IMR-90 (cell line): Measurements from ENCODE around the gene MTREX. TPM values are rescaled to one million over a fixed set of nuclear protein-coding genes. Genes with fewer than 3 reads are reported as not detected.

Experiments
- ATAC-seq: fragments of 200-7000 bp; cut with Tn5 transposase; 2 replicates; pipeline ENCODE4 v1.9.1; 2020; ENCODE audit warnings: low read depth, mild to moderate bottlenecking, moderate library complexity
- BruUV-seq: library from RNA; stranded (reverse); fragments of 400-500 nt; replicated peaks from 2 replicates; lab custom pipeline; 2021; lab: Mats Ljungman, UMichigan
- CTCF ChIA-PET: fragments of 300-600 bp; formaldehyde crosslinking; extraction: SDS; loops from one replicate; lab custom pipeline; 2021; ENCODE audit warnings: antibody characterized with exemption; lab: Yijun Ruan, JAX
- POLR2A ChIA-PET: fragments of 300-600 bp; sonication (Branson Sonifier 250); formaldehyde crosslinking; loops from one replicate; lab custom pipeline; 2022; ENCODE audit warnings: antibody characterized with exemption; ENCODE audit not compliant: unreplicated experiment; lab: Charles Lee
- DNase-seq: peaks from one replicate; pipeline ENCODE4 v3.0.0; 2013
- H2AFZ ChIP-seq: replicated peaks from 2 replicates; pipeline ENCODE3; 2013; ENCODE audit warnings: low read length, mild to moderate bottlenecking; ENCODE audit not compliant: poor library complexity
- H2AK5ac ChIP-seq: 2 replicates; pipeline ENCODE4 v1.6.1; 2013; ENCODE audit warnings: low read depth, low read length, inconsistent platforms
- H2AK9ac ChIP-seq: replicated peaks from 2 replicates; pipeline ENCODE3; 2013; ENCODE audit warnings: mild to moderate bottlenecking, low read depth, low read length, moderate library complexity; ENCODE audit not compliant: poor library complexity
- H2BK120ac ChIP-seq: 2 replicates; pipeline ENCODE4 v1.6.1; 2013; ENCODE audit warnings: low read depth, low read length, inconsistent platforms
- H2BK15ac ChIP-seq: 3 replicates; pipeline ENCODE4 v1.6.1; 2013; ENCODE audit warnings: low read depth, low read length, inconsistent platforms
- H2BK20ac ChIP-seq: 2 replicates; pipeline ENCODE4 v1.6.1; 2013; ENCODE audit warnings: low read depth, mild to moderate bottlenecking, inconsistent platforms, low read length, moderate library complexity
- H2BK5ac ChIP-seq: 2 replicates; pipeline ENCODE4 v1.6.1; 2013; ENCODE audit warnings: mild to moderate bottlenecking, low read depth, low read length, inconsistent platforms; ENCODE audit not compliant: poor library complexity, severe bottlenecking
- H3K14ac ChIP-seq: replicated peaks from 2 replicates; pipeline ENCODE4 v1.6.1; 2013; ENCODE audit warnings: low read depth, low read length, inconsistent platforms
- H3K18ac ChIP-seq: 2 replicates; pipeline ENCODE4 v1.6.1; 2013; ENCODE audit warnings: low read depth, low read length, control low read depth
- H3K23ac ChIP-seq: 2 replicates; pipeline ENCODE4 v1.6.1; 2013; ENCODE audit warnings: low read depth, low read length, inconsistent platforms
- H3K27ac ChIP-seq: 2 replicates; pipeline ENCODE4 v1.5.1; 2013; ENCODE audit warnings: mild to moderate bottlenecking, control low read depth, low read length; ENCODE audit not compliant: insufficient read depth
- H3K27me3 ChIP-seq: 2 replicates; pipeline ENCODE4 v1.6.1; 2013; ENCODE audit warnings: low read length; ENCODE audit not compliant: control insufficient read depth, insufficient read depth
- H3K36me3 ChIP-seq: 2 replicates; pipeline ENCODE4 v1.6.1; 2013; ENCODE audit warnings: low read length, mixed read lengths; ENCODE audit not compliant: control insufficient read depth, insufficient read depth
- H3K4ac ChIP-seq: 2 replicates; pipeline ENCODE4 v1.6.1; 2013; ENCODE audit warnings: low read depth, low read length, inconsistent platforms
- H3K4me1 ChIP-seq: 2 replicates; pipeline ENCODE4 v1.6.1; 2013; ENCODE audit warnings: low read length, mixed read lengths; ENCODE audit not compliant: control insufficient read depth, insufficient read depth
- H3K4me2 ChIP-seq: 2 replicates; pipeline ENCODE4 v1.6.1; 2013; ENCODE audit warnings: low read depth, mild to moderate bottlenecking, control low read depth, low read length, moderate library complexity
- H3K4me3 ChIP-seq: 2 replicates; pipeline ENCODE4 v1.5.1; 2013; ENCODE audit warnings: low read depth, mild to moderate bottlenecking, control low read depth, low read length, moderate library complexity; ENCODE audit not compliant: insufficient read depth
- H3K56ac ChIP-seq: 2 replicates; pipeline ENCODE4 v1.6.1; 2013; ENCODE audit warnings: low read length, inconsistent platforms; ENCODE audit not compliant: insufficient read depth; ENCODE audit errors: extremely low read depth
- H3K79me1 ChIP-seq, 2 experiments: 2 replicates each; pipeline ENCODE4 v1.6.1; 2013; ENCODE audit warnings: low read length in 2 of 2, inconsistent platforms in 1 of 2, low read depth in 1 of 2
- H3K9ac ChIP-seq: 2 replicates; pipeline ENCODE4 v1.6.1; 2013; ENCODE audit warnings: low read depth, low read length, control low read depth
- H3K9me1 ChIP-seq: 2 replicates; pipeline ENCODE4 v1.6.1; 2013; ENCODE audit warnings: low read length, inconsistent platforms; ENCODE audit not compliant: insufficient read depth
- H3K9me3 ChIP-seq: 2 replicates; pipeline ENCODE4 v1.6.1; 2013; ENCODE audit warnings: low read length; ENCODE audit not compliant: control insufficient read depth, insufficient read depth
- H4K20me1 ChIP-seq: 2 replicates; pipeline ENCODE4 v1.6.1; 2013; ENCODE audit warnings: low read length, inconsistent platforms; ENCODE audit not compliant: insufficient read depth
- H4K5ac ChIP-seq: 2 replicates; pipeline ENCODE4 v1.6.1; 2013; ENCODE audit warnings: mild to moderate bottlenecking, low read depth, low read length, control low read depth
- H4K8ac ChIP-seq, 2 experiments: 2 replicates each; pipeline ENCODE4 v1.6.1; 2013; ENCODE audit warnings: low read depth in 2 of 2, low read length in 2 of 2, control low read depth in 1 of 2, inconsistent platforms in 1 of 2
- H4K91ac ChIP-seq: 2 replicates; pipeline ENCODE4 v1.6.1; 2013; ENCODE audit warnings: low read depth, low read length, inconsistent platforms; ENCODE audit not compliant: insufficient read depth
- BHLHE40 ChIP-seq: fragments of 150-350 bp; IDR thresholded peaks from 2 replicates; pipeline ENCODE4 v1.6.1; 2016; ENCODE audit warnings: mild to moderate bottlenecking, low read depth, low read length
- CEBPB ChIP-seq: IDR thresholded peaks from 2 replicates; pipeline ENCODE4 v1.6.1; 2012; ENCODE audit warnings: low read depth, low read length, improper control_type of control experiment
- CHD1 ChIP-seq: IDR thresholded peaks from 2 replicates; pipeline ENCODE4 v1.6.1; 2012; ENCODE audit warnings: low read depth, low read length, improper control_type of control experiment
- CTCF ChIP-seq: conservative IDR thresholded peaks from 2 replicates; pipeline ENCODE4 v1.5.1; 2012; ENCODE audit warnings: mild to moderate bottlenecking, low read depth, low read length, improper control_type of control experiment
- ELK1 ChIP-seq: fragments of 150-350 bp; IDR thresholded peaks from 2 replicates; pipeline ENCODE4 v1.6.1; 2016; ENCODE audit warnings: low read depth, mild to moderate bottlenecking, low read length, moderate library complexity, borderline replicate concordance
- FOS ChIP-seq: fragments of 150-350 bp; IDR thresholded peaks from 2 replicates; pipeline ENCODE4 v1.6.1; 2016; ENCODE audit warnings: low read depth, low read length
- MAFK ChIP-seq: IDR thresholded peaks from 2 replicates; pipeline ENCODE4 v1.6.1; 2012; ENCODE audit warnings: low read depth, low read length, improper control_type of control experiment
- MAZ ChIP-seq: IDR thresholded peaks from 2 replicates; pipeline ENCODE4 v1.6.1; 2012; ENCODE audit warnings: low read depth, mild to moderate bottlenecking, low read length, improper control_type of control experiment, moderate library complexity, borderline replicate concordance
- MXI1 ChIP-seq: IDR thresholded peaks from 2 replicates; pipeline ENCODE4 v1.6.1; 2012; ENCODE audit warnings: low read depth, mild to moderate bottlenecking, low read length, moderate library complexity, borderline replicate concordance
- NFE2L2 ChIP-seq: fragments of 150-350 bp; IDR thresholded peaks from 2 replicates; pipeline ENCODE4 v1.6.1; 2016; ENCODE audit warnings: low read depth, mild to moderate bottlenecking, low read length
- POLR2A ChIP-seq: IDR thresholded peaks from 2 replicates; pipeline ENCODE4 v1.6.1; 2012; ENCODE audit warnings: mild to moderate bottlenecking, low read depth, low read length
- RAD21 ChIP-seq: IDR thresholded peaks from 2 replicates; pipeline ENCODE4 v1.6.1; 2012; ENCODE audit warnings: low read length, improper control_type of control experiment
- RCOR1 ChIP-seq: IDR thresholded peaks from 2 replicates; pipeline ENCODE4 v1.6.1; 2012; ENCODE audit warnings: mild to moderate bottlenecking, low read length, improper control_type of control experiment; ENCODE audit not compliant: insufficient replicate concordance
- RFX5 ChIP-seq: IDR thresholded peaks from 2 replicates; pipeline ENCODE4 v1.8.0; 2012; ENCODE audit warnings: low read depth, mild to moderate bottlenecking, low read length, moderate library complexity
- SMC3 ChIP-seq: fragments of 150-350 bp; IDR thresholded peaks from 2 replicates; pipeline ENCODE4 v1.6.1; 2016; ENCODE audit warnings: low read depth, mild to moderate bottlenecking, antibody characterized with exemption, low read length, moderate library complexity
- USF2 ChIP-seq: fragments of 150-350 bp; IDR thresholded peaks from 2 replicates; pipeline ENCODE4 v1.6.1; 2017; ENCODE audit warnings: mild to moderate bottlenecking, antibody characterized with exemption, low read length, low read depth
- WGBS, 2 experiments: methylation state at CpG; one replicate each; pipeline versions ENCODE4 v1.1.5 to v1.1.7; 2013; ENCODE audit warnings: missing lambda C conversion rate in 2 of 2; ENCODE audit not compliant: insufficient read length in 1 of 2; ENCODE audit errors: extremely low coverage in 2 of 2; 5-methylcytosine and 5-hydroxymethylcytosine counted together
- dilution Hi-C: fragments of 300-500 bp; cut with HindIII; formaldehyde crosslinking; loops from one replicate; pipeline ENCODE4 v1.14.3; 2018; ENCODE audit warnings: low sequenced_read_pairs; ENCODE audit not compliant: unreplicated experiment
- in situ Hi-C: fragments of 300-500 bp; cut with MboI; formaldehyde crosslinking; loops from 3 replicates; pipeline ENCODE4 v1.14.3; 2019; ENCODE audit warnings: low sequenced_read_pairs, inconsistent platforms, mixed read lengths
- intact Hi-C: fragments of 100-400 bp; cut with micrococcal nuclease; formaldehyde crosslinking; loops from 2 replicates; pipeline ENCODE4 v1.10.0; 2022
- polyA plus RNA-seq, 3 experiments: library from polyadenylated mRNA; depleted of rRNA; stranded (reverse); fragments of >200 nt; gene quantifications; 2 replicates each; pipeline ENCODE4 v1.2.3, GENCODE V29; 2012; ENCODE audit warnings: low replicate concordance in 1 of 3
- total RNA-seq: library from RNA; depleted of rRNA; stranded (reverse); fragments of >200 nt; gene quantifications from 2 replicates; pipeline ENCODE4 v1.2.3, GENCODE V29; 2012

Gene MTREX
- total and polyA plus RNA-seq, 2 of the 4 experiments (the other 2 are of a cell fraction), result 22.1 to 33.2 TPM

GRCh38 chr5:55454282-55454681, 146.5 kb downstream of the MTREX start:
- Histone ChIP-seq H3K4me2 (no peak overlapping the region), H2BK20ac (no peak overlapping the region)

More at GRCh38 chr5:55454282-55454681, 146.5 kb downstream of the MTREX start:
- H3K79me1 ChIP-seq, result peaks cover 3 to 11% of the 10 kb centered on the region in 2 experiments; a peak in 2 of 4 replicates
- H3K27me3 ChIP-seq, result no peaks in the 10 kb centered on the region
- no peak overlapping the region for H2BK5ac ChIP-seq
- H2AFZ ChIP-seq, result no peak overlapping the region
- intact Hi-C loops (no loop called here), dilution Hi-C loops (no loop called here), in situ Hi-C loops (no loop called here)
- no peak overlapping the region for H3K56ac ChIP-seq
- H3K23ac ChIP-seq, result no peak overlapping the region
- peaks cover 3% of the 10 kb centered on the region; the same call in 1 of the 2 replicates for H4K20me1 ChIP-seq
- no peaks in the 10 kb centered on the region for H3K36me3 ChIP-seq
- H2BK120ac ChIP-seq, result no peak overlapping the region
- ChIA-PET CTCF (interaction anchor here (1.1 kb wide), 1 partner anchor 15 kb away, joined by 4 read pairs; no protein-coding TSS in a partner anchor), POLR2A (no interaction called here)
- H3K18ac ChIP-seq, result no peak overlapping the region
- no peak overlapping the region for H4K8ac ChIP-seq
- ATAC-seq, result no peak
- DNase-seq, result no peak
- peaks cover 3% of the 10 kb centered on the region; the same call in 1 of the 2 replicates for H3K4me1 ChIP-seq
- WGBS, 2 experiments, result 67% methylated on average over 1 of the region's 2 CpGs; no CpG with 5 or more reads in 1 of the 2 experiments
- H3K4me3 ChIP-seq, result no peak overlapping the region
- TF ChIP-seq NFE2L2 (no peak), RCOR1 (no peak), BHLHE40 (no peak), POLR2A (no peak), MXI1 (no peak), RFX5 (no peak), ELK1 (no peak), MAZ (no peak), MAFK (no peak), SMC3 (no peak), FOS (no peak), RAD21 (no peak), USF2 (no peak), CEBPB (no peak), CTCF (no peak), CHD1 (no peak)
- no TSS peak for BruUV-seq
- H4K91ac ChIP-seq, result no peak overlapping the region
- no peaks in the 10 kb centered on the region for H3K9me3 ChIP-seq
- H3K9ac ChIP-seq, result no peak overlapping the region
- no peak overlapping the region for H3K4ac ChIP-seq
- no peak overlapping the region for H3K14ac ChIP-seq
- H2BK15ac ChIP-seq, result no peak overlapping the region
- no peak overlapping the region for H4K5ac ChIP-seq
- no peak overlapping the region for H2AK5ac ChIP-seq
- H2AK9ac ChIP-seq, result no peak overlapping the region
- 0 out of 2 replicates have a peak, but pooled peaks cover 2% of the 10 kb centered on the region for H3K9me1 ChIP-seq
- H3K27ac ChIP-seq, result no peak overlapping the region
